ENCODE data around the gene BSND.
"Not testable (repeated sequence)": the region's sequence is repeated elsewhere in the genome, so short reads cannot be mapped to it uniquely, and the experiment has no call there.

The BSND gene

DNA sequence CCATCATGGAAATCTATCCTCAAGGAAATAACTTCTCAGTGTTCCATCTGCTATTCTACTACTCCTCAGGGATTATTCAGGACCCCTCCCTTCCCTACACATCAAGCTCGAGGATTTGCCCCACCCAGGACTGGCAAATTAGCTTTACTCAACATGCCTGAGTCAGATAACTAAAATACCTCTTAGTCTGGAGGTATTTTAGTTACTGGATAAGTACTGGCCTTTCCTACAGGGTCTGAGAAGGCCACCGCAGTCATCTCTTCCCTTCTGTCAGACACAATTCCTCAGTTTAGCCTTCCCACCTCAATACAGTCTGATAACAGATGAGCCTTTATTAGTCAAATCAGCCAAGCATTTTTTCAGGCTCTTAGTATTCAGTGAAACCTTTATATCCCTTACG lies 27.9 kb downstream of the BSND start:
- peaks cover 29 to 56% of the 10 kb centered on the region in 2 donors for H3K27me3 Mint-ChIP-seq
- H3K36me3 Mint-ChIP-seq (ENCODE audit: insufficient read depth); H3K27ac Mint-ChIP-seq: not testable (repeated sequence)

DNA sequence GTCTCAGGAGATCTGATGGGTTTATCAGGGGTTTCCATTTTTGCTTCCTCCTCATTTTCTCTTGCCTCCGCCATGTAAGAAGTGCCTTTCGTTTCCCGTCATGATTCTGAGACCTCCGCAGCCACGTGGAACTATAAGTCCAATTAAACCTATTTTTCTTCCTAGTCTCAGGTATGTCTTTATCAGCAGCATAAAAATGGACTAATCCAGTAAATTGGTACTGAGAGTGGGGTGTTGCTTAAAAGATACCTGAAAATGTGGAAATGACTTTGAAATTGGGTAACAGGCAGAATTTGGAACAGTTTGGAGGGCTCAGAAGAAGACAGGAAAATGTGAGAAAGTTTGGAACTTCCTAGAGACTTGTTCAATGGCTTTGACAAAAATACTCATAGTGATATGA lies 32.4 kb downstream of the BSND start:
- not testable (repeated sequence) for H3K27ac Mint-ChIP-seq; H3K4me3 Mint-ChIP-seq; H3K4me1 Mint-ChIP-seq (ENCODE audit: low read depth in 2 of 2); ATAC-seq (replicated peaks); DNase-seq; H3K36me3 Mint-ChIP-seq (ENCODE audit: insufficient read depth); H3K9me3 Mint-ChIP-seq
- H3K27me3 Mint-ChIP-seq = peaks cover 55 to 67% of the 10 kb centered on the region in 2 donors

More for the DNA sequence above, 27.9 kb downstream of the BSND start:
- H3K4me3 Mint-ChIP-seq; H3K4me1 Mint-ChIP-seq (ENCODE audit: low read depth in 2 of 2); ATAC-seq (replicated peaks); H3K9me3 Mint-ChIP-seq; DNase-seq: not testable (repeated sequence)

DNA sequence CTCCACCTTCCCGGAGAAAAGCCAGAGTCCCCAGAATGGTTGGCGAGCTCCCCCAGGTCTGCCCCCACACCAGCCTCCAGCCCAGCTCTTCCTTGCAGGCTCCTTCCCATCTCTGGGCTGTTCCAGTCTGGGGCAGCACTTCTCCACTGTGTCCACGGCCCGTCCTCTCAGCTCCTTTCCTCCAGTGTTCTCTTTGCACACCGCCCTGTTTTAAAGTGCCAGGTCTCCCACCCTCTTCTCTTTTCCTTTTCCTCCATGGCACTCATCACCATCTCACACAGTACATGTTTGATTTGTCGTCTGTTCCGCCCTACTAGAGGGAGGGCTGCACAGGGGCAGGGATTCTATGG lies 34.5 kb downstream of the BSND start:
- Mint-ChIP-seq H3K4me3 (no peak overlapping the region), H3K4me1 (ENCODE audit: low read depth in 2 of 2) (no peaks in the 10 kb centered on the region), H3K9me3 (no peaks in the 10 kb centered on the region), H3K36me3 (ENCODE audit: insufficient read depth) (no peaks in the 10 kb centered on the region), H3K27me3 (peaks cover 69 to 89% of the 10 kb centered on the region in 2 donors), H3K27ac (no peak overlapping the region)
- ATAC-seq (replicated peaks) (no peak), DNase-seq (no peak)

DNA sequence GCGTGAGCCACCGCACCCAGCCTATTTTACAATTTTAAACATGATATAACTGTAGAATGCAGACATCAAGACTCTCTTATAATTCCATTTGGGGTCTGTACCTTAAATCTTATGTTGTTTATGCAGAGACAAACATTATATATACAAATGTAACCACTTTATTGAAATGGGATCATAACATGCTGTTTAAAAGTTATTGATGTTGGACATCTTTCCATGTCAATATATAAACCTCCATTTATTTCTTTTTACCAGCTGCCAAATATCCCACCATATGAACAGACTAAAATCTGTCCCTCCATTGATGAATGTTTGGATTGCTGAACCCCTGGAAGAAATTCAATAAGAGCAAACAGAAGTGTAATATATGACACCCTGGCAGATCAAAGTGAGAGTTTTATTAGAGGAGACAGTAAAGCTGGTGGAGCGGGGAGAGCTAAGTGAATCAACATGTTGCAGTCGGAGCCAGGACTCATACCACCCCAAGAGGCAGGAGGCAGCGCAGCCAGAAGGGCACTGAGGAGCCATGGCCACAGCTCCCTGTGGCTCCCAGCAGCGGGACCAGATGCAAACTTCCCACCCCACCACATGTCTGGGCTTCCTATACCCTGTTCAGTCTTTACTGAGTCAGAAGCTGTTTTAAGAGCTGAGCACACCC lies 35.9 kb downstream of the BSND start:
- H3K27me3 Mint-ChIP-seq = peaks cover 75 to 95% of the 10 kb centered on the region in 2 donors
- ATAC-seq (replicated peaks) = no peak
- H3K4me3 Mint-ChIP-seq = no peak overlapping the region
- no peak for DNase-seq
- H3K9me3 Mint-ChIP-seq = no peaks in the 10 kb centered on the region
- H3K36me3 Mint-ChIP-seq (ENCODE audit: insufficient read depth) = no peaks in the 10 kb centered on the region
- H3K27ac Mint-ChIP-seq = no peak overlapping the region
- H3K4me1 Mint-ChIP-seq (ENCODE audit: low read depth in 2 of 2) = peaks cover 0 to 3% of the 10 kb centered on the region in 2 donors

DNA sequence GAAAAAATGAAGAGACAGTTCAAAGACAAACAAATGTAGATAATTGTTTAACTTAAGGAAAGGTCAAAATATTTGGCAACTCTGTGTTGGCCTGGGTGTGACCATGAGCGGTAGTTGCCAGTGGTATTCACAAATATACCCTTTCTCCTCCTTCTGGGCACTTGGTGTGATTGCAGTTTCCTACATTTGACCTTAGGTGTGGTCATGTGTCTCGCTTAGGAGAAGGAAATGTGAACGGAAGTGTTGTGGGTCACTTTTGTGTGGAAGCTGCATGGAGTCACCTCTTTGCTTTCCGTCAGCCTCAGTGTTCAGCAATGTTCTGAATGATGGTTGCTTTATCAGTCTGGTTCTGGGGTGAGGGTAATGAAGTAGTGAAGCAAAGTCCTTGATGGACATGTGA lies 37.2 kb downstream of the BSND start:
- DNase-seq = no peak
- Mint-ChIP-seq H3K9me3 (no peaks in the 10 kb centered on the region), H3K4me3 (no peak overlapping the region), H3K4me1 (ENCODE audit: low read depth in 2 of 2) (peaks cover 0 to 3% of the 10 kb centered on the region in 2 donors), H3K36me3 (ENCODE audit: insufficient read depth) (no peaks in the 10 kb centered on the region), H3K27ac (no peak overlapping the region), H3K27me3 (peaks cover 73 to 95% of the 10 kb centered on the region in 2 donors)
- ATAC-seq (replicated peaks) = no peak

DNA sequence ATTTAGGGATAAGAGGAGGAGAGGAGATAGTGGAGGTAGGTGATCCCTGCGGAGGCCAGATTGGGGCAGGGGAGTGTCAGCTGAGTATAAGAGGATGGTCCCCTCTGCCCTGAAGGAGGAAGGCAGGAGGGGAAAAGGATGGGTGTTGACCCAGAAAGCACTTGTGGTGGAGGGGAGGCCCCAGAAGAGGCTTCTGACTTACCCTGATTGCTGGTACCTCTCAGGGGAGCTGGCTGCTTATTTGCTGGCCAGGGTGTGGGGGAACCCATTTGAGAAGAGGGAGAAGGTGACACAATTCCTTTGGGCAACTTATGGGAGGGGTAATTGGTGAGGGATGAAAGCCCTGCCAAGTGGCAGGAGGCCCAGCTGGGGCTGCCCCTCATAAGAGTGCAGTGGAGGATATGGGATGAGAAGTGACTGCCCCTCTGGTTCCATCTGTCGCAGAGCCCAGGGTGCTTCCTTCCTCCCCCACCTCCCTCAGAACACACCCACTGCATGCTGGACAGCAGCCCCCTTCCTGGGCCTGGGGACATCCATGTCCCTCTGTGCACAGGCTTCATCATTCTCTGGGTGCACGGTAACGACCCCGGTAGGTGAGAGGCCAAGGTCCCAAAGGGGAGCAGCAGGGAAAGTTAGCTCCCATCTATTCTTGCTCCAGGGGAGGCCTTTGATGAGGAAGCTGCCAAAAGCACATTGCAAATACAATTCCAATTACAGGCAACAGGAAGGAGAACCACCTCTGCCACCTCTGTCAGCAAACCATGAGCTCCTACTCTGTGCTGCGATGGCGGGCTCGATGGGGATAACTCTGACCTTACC lies 39.2 kb downstream of the BSND start:
- H3K9me3 Mint-ChIP-seq = no peaks in the 10 kb centered on the region
- DNase-seq (no peak), ATAC-seq (replicated peaks) (no peak)
- no peak overlapping the region for H3K27ac Mint-ChIP-seq
- peaks cover 71 to 97% of the 10 kb centered on the region in 2 donors for H3K27me3 Mint-ChIP-seq
- H3K4me3 Mint-ChIP-seq = no peak overlapping the region
- H3K36me3 Mint-ChIP-seq (ENCODE audit: insufficient read depth) = no peaks in the 10 kb centered on the region
- H3K4me1 Mint-ChIP-seq (ENCODE audit: low read depth in 2 of 2) = peaks cover 0 to 3% of the 10 kb centered on the region in 2 donors

DNA sequence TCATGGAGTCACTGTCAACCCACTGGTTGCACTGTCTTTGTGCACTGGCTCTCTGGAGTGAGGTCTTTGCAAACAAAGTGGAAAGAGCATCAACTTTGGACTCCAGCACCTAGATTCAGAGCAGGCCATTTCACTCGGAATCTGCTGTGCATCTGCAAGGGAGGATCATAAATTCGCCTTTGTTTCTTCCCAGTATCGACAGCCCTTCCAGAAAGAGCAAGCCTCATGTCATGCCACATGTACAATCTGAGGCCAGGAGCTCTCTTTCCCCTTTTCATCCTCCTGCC lies 39.8 kb downstream of the BSND start:
- no peak overlapping the region for H3K4me3 Mint-ChIP-seq
- H3K4me1 Mint-ChIP-seq (ENCODE audit: low read depth in 2 of 2) = peaks cover 0 to 3% of the 10 kb centered on the region in 2 donors

DNA sequence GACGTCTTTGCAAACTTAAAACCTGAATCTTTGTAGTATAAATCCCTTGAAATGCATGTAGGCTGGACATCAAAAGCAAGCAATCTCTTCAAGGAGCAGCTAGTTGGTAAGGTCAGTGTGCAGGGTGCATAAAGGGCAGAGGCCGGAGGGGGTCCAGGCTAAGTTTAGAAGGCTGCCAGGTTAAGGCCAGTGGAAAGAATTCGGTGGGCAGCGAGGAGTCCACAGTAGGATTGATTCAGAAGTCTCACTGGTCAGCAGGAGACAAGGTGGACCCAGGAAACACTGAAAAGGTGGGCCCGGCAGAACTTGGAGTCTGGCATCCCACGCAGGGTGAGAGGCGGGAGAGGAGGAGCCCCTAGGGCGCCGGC lies 40.2 kb downstream of the BSND start:
- H3K9me3 Mint-ChIP-seq = no peaks in the 10 kb centered on the region
- H3K4me3 Mint-ChIP-seq = no peak overlapping the region
- no peak overlapping the region for H3K27ac Mint-ChIP-seq
- DNase-seq = no peak
- no peak for ATAC-seq (replicated peaks)
- H3K4me1 Mint-ChIP-seq (ENCODE audit: low read depth in 2 of 2) = peaks cover 0 to 3% of the 10 kb centered on the region in 2 donors
- H3K36me3 Mint-ChIP-seq (ENCODE audit: insufficient read depth) = no peaks in the 10 kb centered on the region
- H3K27me3 Mint-ChIP-seq = peaks cover 64 to 87% of the 10 kb centered on the region in 2 donors

More for the DNA sequence above, 39.8 kb downstream of the BSND start:
- no peak overlapping the region for H3K27ac Mint-ChIP-seq
- H3K9me3 Mint-ChIP-seq = no peaks in the 10 kb centered on the region
- H3K27me3 Mint-ChIP-seq = peaks cover 65 to 91% of the 10 kb centered on the region in 2 donors
- H3K36me3 Mint-ChIP-seq (ENCODE audit: insufficient read depth) = no peaks in the 10 kb centered on the region
- ATAC-seq (replicated peaks) (no peak), DNase-seq (no peak)

DNA sequence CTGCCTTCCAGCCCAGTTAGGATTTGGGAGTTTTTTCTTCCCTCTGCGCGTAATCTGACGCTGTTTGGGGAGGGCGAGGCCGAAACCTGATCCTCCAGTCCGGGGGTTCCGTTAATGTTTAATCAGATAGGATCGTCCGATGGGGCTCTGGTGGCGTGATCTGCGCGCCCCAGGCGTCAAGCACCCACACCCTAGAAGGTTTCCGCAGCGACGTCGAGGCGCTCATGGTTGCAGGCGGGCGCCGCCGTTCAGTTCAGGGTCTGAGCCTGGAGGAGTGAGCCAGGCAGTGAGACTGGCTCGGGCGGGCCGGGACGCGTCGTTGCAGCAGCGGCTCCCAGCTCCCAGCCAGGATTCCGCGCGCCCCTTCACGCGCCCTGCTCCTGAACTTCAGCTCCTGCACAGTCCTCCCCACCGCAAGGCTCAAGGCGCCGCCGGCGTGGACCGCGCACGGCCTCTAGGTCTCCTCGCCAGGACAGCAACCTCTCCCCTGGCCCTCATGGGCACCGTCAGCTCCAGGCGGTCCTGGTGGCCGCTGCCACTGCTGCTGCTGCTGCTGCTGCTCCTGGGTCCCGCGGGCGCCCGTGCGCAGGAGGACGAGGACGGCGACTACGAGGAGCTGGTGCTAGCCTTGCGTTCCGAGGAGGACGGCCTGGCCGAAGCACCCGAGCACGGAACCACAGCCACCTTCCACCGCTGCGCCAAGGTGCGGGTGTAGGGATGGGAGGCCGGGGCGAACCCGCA lies 40.8 kb downstream of the BSND start, which contains the start of gene PCSK9:
TSS of gene PCSK9 (plus strand) at position 207 of the 741 bp plus-strand sequence. CDS start at position 497, 290 bp downstream.
- DNase-seq (no peak), ATAC-seq (replicated peaks) (no peak)
- H3K4me3 Mint-ChIP-seq = no peak within 1 kb of the TSS
- H3K9me3 Mint-ChIP-seq = no peaks in the 10 kb centered on the region
- H3K4me1 Mint-ChIP-seq (ENCODE audit: low read depth in 2 of 2) = peaks cover 0 to 3% of the 10 kb centered on the region in 2 donors
- H3K36me3 Mint-ChIP-seq (ENCODE audit: insufficient read depth) = no peaks in the 10 kb centered on the region
- H3K27ac Mint-ChIP-seq = no peak within 1 kb of the TSS
- H3K27me3 Mint-ChIP-seq = peaks cover 60 to 81% of the 10 kb centered on the region in 2 donors

DNA sequence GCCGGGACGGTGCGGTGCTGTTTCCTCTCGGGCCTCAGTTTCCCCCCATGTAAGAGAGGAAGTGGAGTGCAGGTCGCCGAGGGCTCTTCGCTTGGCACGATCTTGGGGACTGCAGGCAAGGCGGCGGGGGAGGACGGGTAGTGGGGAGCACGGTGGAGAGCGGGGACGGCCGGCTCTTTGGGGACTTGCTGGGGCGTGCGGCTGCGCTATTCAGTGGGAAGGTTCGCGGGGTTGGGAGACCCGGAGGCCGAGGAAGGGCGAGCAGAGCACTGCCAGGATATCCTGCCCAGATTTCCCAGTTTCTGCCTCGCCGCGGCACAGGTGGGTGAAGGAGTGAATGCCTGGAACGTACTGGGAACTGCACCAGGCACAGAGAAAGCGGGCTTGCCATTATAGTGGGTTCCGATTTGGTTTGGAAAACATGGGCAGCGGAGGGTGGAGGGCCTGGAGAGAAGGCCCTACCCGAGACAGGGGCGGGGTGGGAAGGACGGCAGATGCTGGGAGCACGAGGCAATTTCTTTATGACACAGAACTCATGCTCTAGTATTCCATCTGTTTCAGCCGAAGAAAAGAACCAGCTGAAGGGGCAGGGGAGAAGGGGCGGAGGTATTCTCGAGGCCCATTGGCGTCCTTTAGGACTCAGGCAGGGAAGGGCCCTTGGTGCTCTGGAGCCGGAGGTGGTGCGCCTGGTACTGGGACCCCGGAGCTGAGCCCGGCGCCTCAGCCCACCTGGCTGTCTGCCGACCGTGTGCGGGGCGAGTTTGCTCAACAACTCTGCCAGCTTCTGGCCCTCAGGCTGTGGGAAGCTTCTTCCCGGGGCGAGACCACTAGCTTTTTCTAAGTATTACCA lies 41.6 kb downstream of the BSND start:
- H3K4me3 Mint-ChIP-seq = no peak overlapping the region
- peaks cover 52 to 73% of the 10 kb centered on the region in 2 donors for H3K27me3 Mint-ChIP-seq
- H3K4me1 Mint-ChIP-seq (ENCODE audit: low read depth in 2 of 2) = peaks cover 0 to 3% of the 10 kb centered on the region in 2 donors
- H3K36me3 Mint-ChIP-seq (ENCODE audit: insufficient read depth) = no peaks in the 10 kb centered on the region
- DNase-seq = no peak
- no peak for ATAC-seq (replicated peaks)
- no peaks in the 10 kb centered on the region for H3K9me3 Mint-ChIP-seq
- H3K27ac Mint-ChIP-seq = no peak overlapping the region

DNA sequence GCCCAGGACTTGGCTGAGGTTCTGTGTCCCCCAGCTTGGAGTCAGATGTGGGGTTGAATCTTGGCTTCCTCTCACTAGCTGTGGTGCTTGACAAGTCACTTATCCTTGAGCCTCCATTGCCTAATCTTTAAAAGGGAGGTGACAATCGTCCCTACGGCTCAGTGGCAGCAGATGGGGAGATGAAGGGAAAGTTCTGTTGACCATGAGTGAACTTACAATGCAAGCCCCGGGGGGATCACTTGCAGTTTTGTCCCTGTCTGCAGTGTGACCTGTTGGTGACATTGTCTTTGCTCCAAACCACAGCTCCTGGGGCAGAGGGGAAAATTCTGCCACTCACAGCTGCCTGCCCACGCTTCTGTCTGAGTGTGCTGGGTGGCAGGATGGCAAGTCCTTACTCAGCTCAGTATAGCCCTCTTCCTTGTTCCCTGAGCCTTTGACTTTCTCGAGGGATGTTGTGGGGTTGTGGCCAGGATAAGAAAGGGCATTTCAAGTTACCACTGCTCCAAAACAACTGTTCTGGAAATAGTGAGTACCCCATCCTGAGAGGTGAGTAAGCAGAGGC lies 42.3 kb downstream of the BSND start:
- ATAC-seq (replicated peaks) (no peak), DNase-seq (no peak)
- no peak overlapping the region for H3K27ac Mint-ChIP-seq
- H3K27me3 Mint-ChIP-seq = peaks cover 45 to 66% of the 10 kb centered on the region in 2 donors
- peaks cover 0 to 3% of the 10 kb centered on the region in 2 donors for H3K4me1 Mint-ChIP-seq (ENCODE audit: low read depth in 2 of 2)
- H3K9me3 Mint-ChIP-seq = no peaks in the 10 kb centered on the region
- H3K4me3 Mint-ChIP-seq = no peak overlapping the region
- no peaks in the 10 kb centered on the region for H3K36me3 Mint-ChIP-seq (ENCODE audit: insufficient read depth)

DNA sequence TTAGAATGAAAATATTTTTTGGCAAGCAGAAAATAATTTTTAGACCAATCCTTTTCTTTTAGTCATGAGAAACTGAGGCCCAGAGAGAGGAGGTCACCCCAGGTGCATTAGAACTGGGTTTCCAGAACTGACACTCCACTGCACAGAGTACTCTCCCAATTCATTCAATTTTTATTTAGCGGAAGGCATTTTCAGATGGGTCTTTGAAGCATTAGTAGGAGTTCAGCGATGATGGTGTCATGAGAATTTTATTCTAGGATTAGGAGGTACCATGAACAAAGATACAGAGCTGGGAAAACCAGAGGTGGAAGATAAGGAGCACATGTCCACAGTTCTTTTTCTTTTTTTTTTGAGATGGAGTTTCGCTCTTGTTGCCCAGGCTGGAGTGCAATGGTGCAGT lies 42.9 kb downstream of the BSND start:
- H3K36me3 Mint-ChIP-seq (ENCODE audit: insufficient read depth) = no peaks in the 10 kb centered on the region
- H3K4me1 Mint-ChIP-seq (ENCODE audit: low read depth in 2 of 2) = peaks cover 0 to 3% of the 10 kb centered on the region in 2 donors
- peaks cover 41 to 60% of the 10 kb centered on the region in 2 donors for H3K27me3 Mint-ChIP-seq
- H3K27ac Mint-ChIP-seq = no peak overlapping the region
- DNase-seq (no peak), ATAC-seq (replicated peaks) (no peak)
- no peaks in the 10 kb centered on the region for H3K9me3 Mint-ChIP-seq
- no peak overlapping the region for H3K4me3 Mint-ChIP-seq

DNA sequence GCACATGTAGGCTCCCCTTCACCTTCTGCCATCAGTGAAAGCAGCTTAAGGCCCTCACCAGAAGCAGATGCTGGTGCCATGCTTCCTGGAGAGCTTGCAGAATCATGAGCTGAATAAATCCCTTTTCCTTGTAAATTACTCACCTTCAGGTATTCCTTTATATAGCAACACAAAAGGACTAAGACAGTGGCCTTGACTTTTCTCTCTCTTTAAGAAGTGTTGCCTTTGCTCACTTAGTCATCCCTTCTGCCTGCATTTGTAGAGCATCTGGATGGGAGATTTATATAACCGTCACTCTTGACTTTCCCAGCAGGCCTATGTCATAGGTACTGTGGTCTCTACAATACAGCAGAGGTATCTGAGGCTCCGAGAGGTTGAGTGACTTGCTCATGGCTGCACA lies 44.3 kb downstream of the BSND start:
- DNase-seq = no peak
- Mint-ChIP-seq H3K27ac (no peak overlapping the region), H3K4me1 (ENCODE audit: low read depth in 2 of 2) (peaks cover 0 to 3% of the 10 kb centered on the region in 2 donors), H3K36me3 (ENCODE audit: insufficient read depth) (no peaks in the 10 kb centered on the region), H3K4me3 (no peak overlapping the region), H3K9me3 (no peaks in the 10 kb centered on the region), H3K27me3 (peaks cover 29 to 46% of the 10 kb centered on the region in 2 donors)
- ATAC-seq (replicated peaks) = no peak

Measured in effector memory CD8-positive, alpha-beta T cell (primary cell).